ENCODE data around the gene MFSD2A.

DNA sequence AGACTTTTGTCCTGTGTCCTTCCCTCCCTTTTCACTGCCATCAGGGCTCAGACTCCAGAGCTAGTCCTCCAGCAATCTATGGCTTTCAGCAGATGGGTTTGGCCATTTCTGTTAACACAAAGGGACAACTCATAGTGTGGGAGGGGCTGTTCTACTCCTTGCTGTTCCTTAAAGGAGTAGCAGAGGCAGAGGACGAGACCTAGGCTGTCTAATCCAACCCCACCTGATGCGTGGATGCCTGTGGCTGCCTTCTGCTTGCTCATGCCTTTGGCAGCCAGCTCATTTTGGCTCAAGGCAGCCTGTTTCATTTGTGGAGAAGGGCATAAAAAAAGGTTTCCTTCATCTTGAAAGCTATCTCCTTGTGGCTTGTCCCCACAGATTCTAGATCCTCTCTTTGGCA, 27.0 kb downstream of the MFSD2A start:
- TF ChIP-seq CTCF (conservative IDR thresholded peaks at IDR 0.05) (no peak), EZH2 (IDR thresholded peaks at IDR 0.05; ENCODE audit: low read depth) (no peak)
